ENCODE results near the gene ISG20.
A peak's percentile ranks its signal among the peaks of the same experiment; 100 is the strongest.

Gene ISG20

DNA sequence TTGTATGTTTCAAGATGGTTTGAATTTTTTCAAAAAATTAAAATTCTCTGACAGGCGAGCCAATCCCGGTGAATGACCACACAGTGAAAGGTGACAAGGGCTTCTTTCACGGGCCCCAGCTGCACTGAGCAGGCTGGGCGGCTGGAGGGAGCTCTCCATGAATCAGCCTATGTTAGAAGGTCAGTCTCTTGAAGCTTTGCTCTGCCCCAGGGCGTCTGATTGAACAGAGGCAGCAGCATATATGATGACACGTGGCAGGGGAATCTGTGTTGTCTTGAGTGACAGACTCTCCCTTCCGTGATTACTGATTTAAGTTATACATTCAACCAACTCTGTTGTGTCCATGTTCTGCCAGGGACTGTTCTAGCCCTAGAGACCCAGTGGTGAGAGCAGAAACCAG is 51.5 kb downstream of the ISG20 start:
- DNase-seq (ENCODE audit: low read depth): no peak
- no peak overlapping the region for H3K4me3 ChIP-seq (ENCODE audit: control insufficient read depth, low read depth, low read length)
- TF ChIP-seq, protein P1, sequence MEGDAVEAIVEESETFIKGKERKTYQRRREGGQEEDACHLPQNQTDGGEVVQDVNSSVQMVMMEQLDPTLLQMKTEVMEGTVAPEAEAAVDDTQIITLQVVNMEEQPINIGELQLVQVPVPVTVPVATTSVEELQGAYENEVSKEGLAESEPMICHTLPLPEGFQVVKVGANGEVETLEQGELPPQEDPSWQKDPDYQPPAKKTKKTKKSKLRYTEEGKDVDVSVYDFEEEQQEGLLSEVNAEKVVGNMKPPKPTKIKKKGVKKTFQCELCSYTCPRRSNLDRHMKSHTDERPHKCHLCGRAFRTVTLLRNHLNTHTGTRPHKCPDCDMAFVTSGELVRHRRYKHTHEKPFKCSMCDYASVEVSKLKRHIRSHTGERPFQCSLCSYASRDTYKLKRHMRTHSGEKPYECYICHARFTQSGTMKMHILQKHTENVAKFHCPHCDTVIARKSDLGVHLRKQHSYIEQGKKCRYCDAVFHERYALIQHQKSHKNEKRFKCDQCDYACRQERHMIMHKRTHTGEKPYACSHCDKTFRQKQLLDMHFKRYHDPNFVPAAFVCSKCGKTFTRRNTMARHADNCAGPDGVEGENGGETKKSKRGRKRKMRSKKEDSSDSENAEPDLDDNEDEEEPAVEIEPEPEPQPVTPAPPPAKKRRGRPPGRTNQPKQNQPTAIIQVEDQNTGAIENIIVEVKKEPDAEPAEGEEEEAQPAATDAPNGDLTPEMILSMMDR (IDR thresholded peaks at IDR 0.05; ENCODE audit: control insufficient read depth, insufficient read depth, low read depth, low read length, missing control alignments): no peak

- H3K4me3 ChIP-seq (ENCODE audit: control insufficient read depth, low read depth, low read length): no peak overlapping the region
- TF ChIP-seq, protein P1 (IDR thresholded peaks at IDR 0.05; ENCODE audit: control insufficient read depth, insufficient read depth, low read depth, low read length, missing control alignments): no peak
- DNase-seq (ENCODE audit: low read depth): no peak
These were observed 54.4 kb downstream of the ISG20 start for GRCh38 chr15:88693191-88693590.

DNA sequence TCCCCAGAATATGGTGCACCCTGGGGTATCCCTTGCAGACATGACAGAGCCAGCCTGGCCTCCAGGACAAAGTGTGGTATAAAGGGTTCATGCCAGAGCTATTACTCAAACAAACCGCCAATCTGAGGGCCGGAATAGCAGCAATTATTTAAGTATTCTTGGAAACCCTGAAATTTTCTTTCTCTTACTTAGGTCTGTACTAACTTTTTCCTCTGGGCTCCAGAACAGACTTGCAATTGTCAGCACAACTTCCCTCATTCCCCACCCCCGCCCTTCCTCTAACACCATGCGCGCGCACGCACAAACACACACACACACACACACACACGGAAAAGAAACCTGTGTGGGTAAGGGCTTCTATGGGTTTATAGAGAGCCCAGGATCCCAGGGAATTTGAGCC is 56.3 kb downstream of the ISG20 start:
- TF ChIP-seq, protein P1 (IDR thresholded peaks at IDR 0.05; ENCODE audit: control insufficient read depth, insufficient read depth, low read depth, low read length, missing control alignments): no peak
- H3K4me3 ChIP-seq (ENCODE audit: control insufficient read depth, low read depth, low read length): no peak overlapping the region
- DNase-seq (ENCODE audit: low read depth): peak; percentile 17

DNA sequence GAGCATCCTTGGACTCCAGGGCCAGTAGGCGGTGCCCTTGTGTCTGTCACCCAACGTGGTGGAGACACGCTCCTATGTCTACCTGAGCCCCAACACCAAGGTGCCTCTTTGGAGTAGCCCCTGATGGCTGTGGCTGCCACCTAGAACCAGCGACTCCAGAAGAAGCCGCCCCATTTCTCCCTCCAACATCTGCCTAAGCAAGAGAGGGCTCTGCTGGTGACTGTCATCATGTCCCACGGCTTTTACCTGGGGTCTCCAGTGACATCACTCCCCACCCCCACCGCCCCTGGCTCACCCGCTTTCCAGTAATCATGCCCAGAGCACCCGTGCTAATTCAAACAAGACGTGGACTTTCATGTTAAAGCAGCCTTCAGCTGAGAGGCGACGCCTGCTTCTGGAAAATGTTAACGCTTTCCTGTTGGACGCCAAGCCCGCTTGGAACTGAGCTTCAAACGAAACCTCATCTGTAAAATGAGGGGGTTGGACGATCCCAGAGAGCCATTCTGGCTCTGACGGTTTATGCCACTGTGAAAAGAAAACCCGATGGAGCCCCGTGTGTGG is 57.0 kb downstream of the ISG20 start:
- H3K4me3 ChIP-seq (ENCODE audit: control insufficient read depth, low read depth, low read length): no peak overlapping the region
- TF ChIP-seq, protein P1 (IDR thresholded peaks at IDR 0.05; ENCODE audit: control insufficient read depth, insufficient read depth, low read depth, low read length, missing control alignments): no peak
- DNase-seq (ENCODE audit: low read depth): no peak

DNA sequence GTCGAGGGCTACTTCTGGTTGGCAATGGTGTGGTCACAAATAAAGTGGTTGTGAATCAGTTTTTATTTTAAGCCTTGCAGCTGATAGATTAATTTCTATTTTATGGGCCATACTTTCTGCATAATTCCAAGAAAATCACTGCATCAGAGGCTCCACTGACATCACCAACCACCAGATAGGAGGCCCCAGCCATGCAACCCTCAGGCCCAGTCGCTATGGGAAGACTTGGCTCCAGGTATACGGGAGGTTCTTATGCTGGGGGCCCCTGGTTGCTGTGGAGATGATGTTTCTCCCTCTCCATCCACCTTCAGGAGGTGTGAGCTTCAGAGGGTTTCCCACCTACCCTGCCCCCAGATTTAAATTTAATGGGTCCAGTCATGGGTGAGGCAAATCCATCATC is 57.4 kb downstream of the ISG20 start:
- TF ChIP-seq, protein P1 (IDR thresholded peaks at IDR 0.05; ENCODE audit: control insufficient read depth, insufficient read depth, low read depth, low read length, missing control alignments): no peak
- DNase-seq (ENCODE audit: low read depth): no peak
- H3K4me3 ChIP-seq (ENCODE audit: control insufficient read depth, low read depth, low read length): no peak overlapping the region

GRCh38 chr15:88697276-88697675 is 58.5 kb downstream of the ISG20 start:
- TF ChIP-seq, protein P1 (IDR thresholded peaks at IDR 0.05; ENCODE audit: control insufficient read depth, insufficient read depth, low read depth, low read length, missing control alignments): no peak
- no peak overlapping the region for H3K4me3 ChIP-seq (ENCODE audit: control insufficient read depth, low read depth, low read length)
- no peak for DNase-seq (ENCODE audit: low read depth)

GRCh38 chr15:88699861-88700260 is 61.0 kb downstream of the ISG20 start:
- TF ChIP-seq, protein P1 (IDR thresholded peaks at IDR 0.05; ENCODE audit: control insufficient read depth, insufficient read depth, low read depth, low read length, missing control alignments): no peak
- H3K4me3 ChIP-seq (ENCODE audit: control insufficient read depth, low read depth, low read length): no peak overlapping the region
- DNase-seq (ENCODE audit: low read depth): no peak
